IMR-90 (cell line): ENCODE results near the gene PLCL2. TPM values are rescaled to one million over a fixed set of nuclear protein-coding genes. Genes with fewer than 3 reads are reported as not detected.

ENCODE experiments used
- ATAC-seq: fragments of 200-7000 bp; cut with Tn5 transposase; 2 replicates; pipeline ENCODE4 v1.9.1; 2020; ENCODE audit warnings: low read depth, mild to moderate bottlenecking, moderate library complexity
- BruUV-seq: library from RNA; stranded (reverse); fragments of 400-500 nt; replicated peaks from 2 replicates; lab custom pipeline; 2021; lab: Mats Ljungman, UMichigan
- CTCF ChIA-PET: fragments of 300-600 bp; formaldehyde crosslinking; extraction: SDS; loops from one replicate; lab custom pipeline; 2021; ENCODE audit warnings: antibody characterized with exemption; lab: Yijun Ruan, JAX
- POLR2A ChIA-PET: fragments of 300-600 bp; sonication (Branson Sonifier 250); formaldehyde crosslinking; loops from one replicate; lab custom pipeline; 2022; ENCODE audit warnings: antibody characterized with exemption; ENCODE audit not compliant: unreplicated experiment; lab: Charles Lee
- DNase-seq: peaks from one replicate; pipeline ENCODE4 v3.0.0; 2013
- H2AFZ ChIP-seq: replicated peaks from 2 replicates; pipeline ENCODE3; 2013; ENCODE audit warnings: low read length, mild to moderate bottlenecking; ENCODE audit not compliant: poor library complexity
- H2AK5ac ChIP-seq: 2 replicates; pipeline ENCODE4 v1.6.1; 2013; ENCODE audit warnings: low read depth, low read length, inconsistent platforms
- H2AK9ac ChIP-seq: replicated peaks from 2 replicates; pipeline ENCODE3; 2013; ENCODE audit warnings: mild to moderate bottlenecking, low read depth, low read length, moderate library complexity; ENCODE audit not compliant: poor library complexity
- H2BK120ac ChIP-seq: 2 replicates; pipeline ENCODE4 v1.6.1; 2013; ENCODE audit warnings: low read depth, low read length, inconsistent platforms
- H2BK15ac ChIP-seq: 3 replicates; pipeline ENCODE4 v1.6.1; 2013; ENCODE audit warnings: low read depth, low read length, inconsistent platforms
- H2BK20ac ChIP-seq: 2 replicates; pipeline ENCODE4 v1.6.1; 2013; ENCODE audit warnings: low read depth, mild to moderate bottlenecking, inconsistent platforms, low read length, moderate library complexity
- H2BK5ac ChIP-seq: 2 replicates; pipeline ENCODE4 v1.6.1; 2013; ENCODE audit warnings: mild to moderate bottlenecking, low read depth, low read length, inconsistent platforms; ENCODE audit not compliant: poor library complexity, severe bottlenecking
- H3K14ac ChIP-seq: replicated peaks from 2 replicates; pipeline ENCODE4 v1.6.1; 2013; ENCODE audit warnings: low read depth, low read length, inconsistent platforms
- H3K18ac ChIP-seq: 2 replicates; pipeline ENCODE4 v1.6.1; 2013; ENCODE audit warnings: low read depth, low read length, control low read depth
- H3K23ac ChIP-seq: 2 replicates; pipeline ENCODE4 v1.6.1; 2013; ENCODE audit warnings: low read depth, low read length, inconsistent platforms
- H3K27ac ChIP-seq: 2 replicates; pipeline ENCODE4 v1.5.1; 2013; ENCODE audit warnings: mild to moderate bottlenecking, control low read depth, low read length; ENCODE audit not compliant: insufficient read depth
- H3K27me3 ChIP-seq: 2 replicates; pipeline ENCODE4 v1.6.1; 2013; ENCODE audit warnings: low read length; ENCODE audit not compliant: control insufficient read depth, insufficient read depth
- H3K36me3 ChIP-seq: 2 replicates; pipeline ENCODE4 v1.6.1; 2013; ENCODE audit warnings: low read length, mixed read lengths; ENCODE audit not compliant: control insufficient read depth, insufficient read depth
- H3K4ac ChIP-seq: 2 replicates; pipeline ENCODE4 v1.6.1; 2013; ENCODE audit warnings: low read depth, low read length, inconsistent platforms
- H3K4me1 ChIP-seq: 2 replicates; pipeline ENCODE4 v1.6.1; 2013; ENCODE audit warnings: low read length, mixed read lengths; ENCODE audit not compliant: control insufficient read depth, insufficient read depth
- H3K4me2 ChIP-seq: 2 replicates; pipeline ENCODE4 v1.6.1; 2013; ENCODE audit warnings: low read depth, mild to moderate bottlenecking, control low read depth, low read length, moderate library complexity
- H3K4me3 ChIP-seq: 2 replicates; pipeline ENCODE4 v1.5.1; 2013; ENCODE audit warnings: low read depth, mild to moderate bottlenecking, control low read depth, low read length, moderate library complexity; ENCODE audit not compliant: insufficient read depth
- H3K56ac ChIP-seq: 2 replicates; pipeline ENCODE4 v1.6.1; 2013; ENCODE audit warnings: low read length, inconsistent platforms; ENCODE audit not compliant: insufficient read depth; ENCODE audit errors: extremely low read depth
- H3K79me1 ChIP-seq, 2 experiments: 2 replicates each; pipeline ENCODE4 v1.6.1; 2013; ENCODE audit warnings: low read length in 2 of 2, inconsistent platforms in 1 of 2, low read depth in 1 of 2
- H3K9ac ChIP-seq: 2 replicates; pipeline ENCODE4 v1.6.1; 2013; ENCODE audit warnings: low read depth, low read length, control low read depth
- H3K9me1 ChIP-seq: 2 replicates; pipeline ENCODE4 v1.6.1; 2013; ENCODE audit warnings: low read length, inconsistent platforms; ENCODE audit not compliant: insufficient read depth
- H3K9me3 ChIP-seq: 2 replicates; pipeline ENCODE4 v1.6.1; 2013; ENCODE audit warnings: low read length; ENCODE audit not compliant: control insufficient read depth, insufficient read depth
- H4K20me1 ChIP-seq: 2 replicates; pipeline ENCODE4 v1.6.1; 2013; ENCODE audit warnings: low read length, inconsistent platforms; ENCODE audit not compliant: insufficient read depth
- H4K5ac ChIP-seq: 2 replicates; pipeline ENCODE4 v1.6.1; 2013; ENCODE audit warnings: mild to moderate bottlenecking, low read depth, low read length, control low read depth
- H4K8ac ChIP-seq, 2 experiments: 2 replicates each; pipeline ENCODE4 v1.6.1; 2013; ENCODE audit warnings: low read depth in 2 of 2, low read length in 2 of 2, control low read depth in 1 of 2, inconsistent platforms in 1 of 2
- H4K91ac ChIP-seq: 2 replicates; pipeline ENCODE4 v1.6.1; 2013; ENCODE audit warnings: low read depth, low read length, inconsistent platforms; ENCODE audit not compliant: insufficient read depth
- BHLHE40 ChIP-seq: fragments of 150-350 bp; IDR thresholded peaks from 2 replicates; pipeline ENCODE4 v1.6.1; 2016; ENCODE audit warnings: mild to moderate bottlenecking, low read depth, low read length
- CTCF ChIP-seq: conservative IDR thresholded peaks from 2 replicates; pipeline ENCODE4 v1.5.1; 2012; ENCODE audit warnings: mild to moderate bottlenecking, low read depth, low read length, improper control_type of control experiment
- NFE2L2 ChIP-seq: fragments of 150-350 bp; IDR thresholded peaks from 2 replicates; pipeline ENCODE4 v1.6.1; 2016; ENCODE audit warnings: low read depth, mild to moderate bottlenecking, low read length
- SMC3 ChIP-seq: fragments of 150-350 bp; IDR thresholded peaks from 2 replicates; pipeline ENCODE4 v1.6.1; 2016; ENCODE audit warnings: low read depth, mild to moderate bottlenecking, antibody characterized with exemption, low read length, moderate library complexity
- dilution Hi-C: fragments of 300-500 bp; cut with HindIII; formaldehyde crosslinking; loops from one replicate; pipeline ENCODE4 v1.14.3; 2018; ENCODE audit warnings: low sequenced_read_pairs; ENCODE audit not compliant: unreplicated experiment
- in situ Hi-C: fragments of 300-500 bp; cut with MboI; formaldehyde crosslinking; loops from 3 replicates; pipeline ENCODE4 v1.14.3; 2019; ENCODE audit warnings: low sequenced_read_pairs, inconsistent platforms, mixed read lengths
- intact Hi-C: fragments of 100-400 bp; cut with micrococcal nuclease; formaldehyde crosslinking; loops from 2 replicates; pipeline ENCODE4 v1.10.0; 2022
- polyA plus RNA-seq, 3 experiments: library from polyadenylated mRNA; depleted of rRNA; stranded (reverse); fragments of >200 nt; gene quantifications; 2 replicates each; pipeline ENCODE4 v1.2.3, GENCODE V29; 2012; ENCODE audit warnings: low replicate concordance in 1 of 3
- total RNA-seq: library from RNA; depleted of rRNA; stranded (reverse); fragments of >200 nt; gene quantifications from 2 replicates; pipeline ENCODE4 v1.2.3, GENCODE V29; 2012

PLCL2 gene
- total and polyA plus RNA-seq, 2 of the 4 experiments (the other 2 are of a cell fraction), result 0.92 to 3.8 TPM

- no peak overlapping the region for H4K5ac ChIP-seq
- H4K8ac ChIP-seq, result no peak overlapping the region
- no peaks in the 10 kb centered on the region for H3K79me1 ChIP-seq
- no peaks in the 10 kb centered on the region for H3K27me3 ChIP-seq
- H3K4me2 ChIP-seq, result no peak overlapping the region
- ChIA-PET POLR2A (no interaction called here), CTCF (no interaction called here)
- DNase-seq, result no peak
- no peak overlapping the region for H3K4me3 ChIP-seq
- intact Hi-C loops (loop anchor here (5.0 kb wide), 1 partner anchor 644 kb away; no protein-coding TSS in a partner anchor), dilution Hi-C loops (no loop called here), in situ Hi-C loops (no loop called here)
- BruUV-seq, result no TSS peak
- H3K4ac ChIP-seq, result no peak overlapping the region
- 0 out of 2 replicates have a peak, but pooled peaks cover 3% of the 10 kb centered on the region for H3K9me1 ChIP-seq
- ATAC-seq, result no peak
- H2BK15ac ChIP-seq, result no peak overlapping the region
- H3K27ac ChIP-seq, result no peak overlapping the region
- no peak overlapping the region for H3K9ac ChIP-seq
- no peak overlapping the region for H2BK20ac ChIP-seq
- H4K20me1 ChIP-seq, result 0 out of 2 replicates have a peak, but pooled peaks cover 5% of the 10 kb centered on the region
- no peaks in the 10 kb centered on the region for H3K4me1 ChIP-seq
- H2BK120ac ChIP-seq, result no peak overlapping the region
- TF ChIP-seq NFE2L2 (no peak), SMC3 (no peak), CTCF (no peak), BHLHE40 (no peak)
- H3K56ac ChIP-seq, result no peak overlapping the region
- H2AK9ac ChIP-seq, result no peak overlapping the region
- H4K91ac ChIP-seq, result no peak overlapping the region
- no peak overlapping the region for H2BK5ac ChIP-seq
- no peak overlapping the region for H2AK5ac ChIP-seq
- H3K18ac ChIP-seq, result no peak overlapping the region
- H3K36me3 ChIP-seq, result no peaks in the 10 kb centered on the region
- H3K14ac ChIP-seq, result no peak overlapping the region
- no peaks in the 10 kb centered on the region for H3K9me3 ChIP-seq
- no peak overlapping the region for H3K23ac ChIP-seq
- H2AFZ ChIP-seq, result no peak overlapping the region
Measured at GRCh38 chr3:16918683-16919025, 33.9 kb downstream of the PLCL2 start.
